ENCODE data around the gene ZACN. TPM values are rescaled to one million over a fixed set of nuclear protein-coding genes. Genes with fewer than 3 reads are reported as not detected.

ZACN gene
- total RNA-seq: not detected in 2 replicates

GRCh38 chr17:76078860-76079534, at the start of gene ZACN:
Gene ZACN, plus strand, starts transcription at chr17:76079182. Its CDS starts 83 bp downstream, at chr17:76079265.

GRCh38 chr17:76072148-76072858, 6.7 kb upstream of the ZACN start, which contains the start of gene SRP68:
Gene SRP68, minus strand, starts transcription at chr17:76072517. Its CDS starts 26 bp downstream, at chr17:76072491.

GRCh38 chr17:76074390-76075363, 4.3 kb upstream of the ZACN start, which contains the start of gene GALR2:
Gene GALR2, plus strand, starts transcription at chr17:76074781. Its CDS starts 103 bp downstream, at chr17:76074884.

DNA sequence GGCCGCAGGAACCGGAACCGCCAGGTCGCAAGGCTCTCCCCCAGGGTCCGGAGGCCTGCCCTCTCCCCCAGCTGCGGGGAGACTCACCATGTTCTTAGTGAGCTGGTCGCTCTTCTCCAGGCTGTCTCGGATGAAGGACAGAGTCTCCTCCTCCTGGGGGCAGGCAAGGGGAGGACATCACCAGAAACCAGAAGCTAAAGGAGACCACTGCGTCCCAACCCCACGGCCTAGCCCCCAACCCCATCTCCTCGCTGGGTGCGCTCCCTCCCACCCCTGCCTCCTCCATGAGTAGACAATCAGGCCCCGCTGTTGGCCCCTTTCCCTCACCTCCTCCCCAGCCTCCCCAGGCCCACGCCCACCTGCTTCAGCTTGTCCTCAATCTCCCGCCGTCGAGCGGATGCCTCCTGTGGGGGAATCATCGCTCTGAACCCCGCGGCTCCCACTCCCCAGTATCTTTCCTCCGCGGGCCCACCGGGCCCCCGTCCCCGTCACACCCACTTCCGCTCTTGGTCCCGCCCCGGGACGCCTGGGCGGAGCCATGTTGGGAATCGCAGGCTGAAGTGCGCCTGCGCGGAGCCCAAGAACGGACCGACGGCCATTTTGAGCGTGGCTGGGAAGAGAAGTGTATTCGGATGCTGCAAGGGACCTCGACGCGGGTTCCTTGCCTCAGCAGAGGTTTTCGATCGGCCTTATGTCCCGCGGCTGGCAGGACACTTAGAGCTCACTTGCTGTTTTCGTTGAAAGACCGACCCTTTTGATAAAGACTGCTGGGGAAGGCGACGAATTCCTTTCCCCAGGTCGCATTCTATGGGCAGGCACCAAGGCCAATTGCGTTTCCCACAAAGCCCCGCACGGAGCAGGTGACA, 24.5 kb downstream of the ZACN start, which contains the start of gene EXOC7:
Gene EXOC7 (minus strand): TSS at position 514 of the 866 bp plus-strand sequence. CDS start 95 bp downstream, at position 419.

Other genes starting within 250 kb of the ZACN start
- gene UNC13D, start 234.8 kb upstream of the ZACN start, total RNA-seq: 0.46 and 0.57 TPM in 2 replicates
- gene WBP2, start 223.8 kb upstream of the ZACN start, total RNA-seq: 22.3 and 22.5 TPM in 2 replicates
- gene TRIM47, start 200.6 kb upstream of the ZACN start, total RNA-seq: 12.3 and 14.1 TPM in 2 replicates
- gene TRIM65, start 182.2 kb upstream of the ZACN start, total RNA-seq: 13.5 and 16.1 TPM in 2 replicates
- gene MRPL38, start 174.3 kb upstream of the ZACN start, total RNA-seq: 21.4 and 21.9 TPM in 2 replicates
- gene FBF1, start 138.1 kb upstream of the ZACN start, total RNA-seq: 8.8 and 15.0 TPM in 2 replicates
- 49.1 and 63.6 TPM in 2 replicates for gene ACOX1, start 100.0 kb upstream of the ZACN start, total RNA-seq
- 14.1 and 15.5 TPM in 2 replicates for gene TEN1, start 99.9 kb upstream of the ZACN start, total RNA-seq
- gene CDK3, start 78.3 kb upstream of the ZACN start, total RNA-seq: 0.71 and 0.92 TPM in 2 replicates
- gene EVPL, start 51.9 kb upstream of the ZACN start, total RNA-seq: under 0.01 TPM in 2 replicates
- gene SRP68, start 6.7 kb upstream of the ZACN start, total RNA-seq: 24.6 and 45.7 TPM in 2 replicates
- gene GALR2, start 4.4 kb upstream of the ZACN start, total RNA-seq: 0.14 TPM in 1 of 2 replicates, not detected in the other
- 78.6 and 82.0 TPM in 2 replicates for gene EXOC7, start 24.6 kb downstream of the ZACN start, total RNA-seq
- not detected in 2 replicates for gene FOXJ1, start 62.1 kb downstream of the ZACN start, total RNA-seq
- 0.09 and 0.28 TPM in 2 replicates for gene RNF157, start 161.3 kb downstream of the ZACN start, total RNA-seq
- 1.4 and 1.6 TPM in 2 replicates for gene UBALD2, start 186.2 kb downstream of the ZACN start, total RNA-seq
- gene QRICH2, start 229.1 kb downstream of the ZACN start, total RNA-seq: 1.7 and 3.0 TPM in 2 replicates

Data from smooth muscle cell of bladder (primary cell).